HepG2 (cell line): Measurements from ENCODE around the gene APOC4. TPM values are rescaled to one million over a fixed set of nuclear protein-coding genes. Genes with fewer than 3 reads are reported as not detected.
A peak's percentile ranks its signal among the peaks of the same experiment; 100 is the strongest.

Experiments
- HOXD1 ChIP-seq: sonication (generic); formaldehyde crosslinking; IDR thresholded peaks from 2 replicates; pipeline ENCODE4 v1.5.0; 2020; ENCODE audit warnings: missing genetic modification reagents
- KDM3A ChIP-seq: IDR thresholded peaks from 2 replicates; pipeline ENCODE4 v1.6.1; 2018; ENCODE audit warnings: low read depth, missing compliant biosample characterization
- NCOA1 ChIP-seq: sonication (generic); formaldehyde crosslinking; IDR thresholded peaks from 2 replicates; pipeline ENCODE4 v1.9.0; 2021; ENCODE audit warnings: missing genetic modification reagents
- RARA ChIP-seq: IDR thresholded peaks from 2 replicates; pipeline ENCODE4 v1.6.1; 2016; ENCODE audit warnings: missing genetic modification reagents, missing compliant biosample characterization
- TOPORS ChIP-seq: sonication (generic); formaldehyde crosslinking; IDR thresholded peaks from 2 replicates; pipeline ENCODE4 v1.8.0; 2023; ENCODE audit warnings: mild to moderate bottlenecking, missing genetic modification reagents
- ZNF878 ChIP-seq: sonication (generic); formaldehyde crosslinking; IDR thresholded peaks from 2 replicates; pipeline ENCODE4 v1.8.1; 2023; ENCODE audit warnings: mild to moderate bottlenecking, missing genetic modification reagents, moderate library complexity
- polyA plus RNA-seq, 8 experiments: library from polyadenylated mRNA; depleted of rRNA in 3 of 8; stranded (reverse) in 7 of 8; unstranded in 1 of 8; fragments of >200 nt; fragmentation: Illumina TruSeq in 4 of 8; extraction: Trizol in 4 of 8; gene quantifications; 2 replicates each; pipeline versions ENCODE4 v1.2.1 to v1.2.3, GENCODE V29; 2011 to 2016; ENCODE audit warnings: low read depth in 4 of 8, missing spikeins in 1 of 8, mixed read lengths in 1 of 8; ENCODE audit not compliant: insufficient read depth in 1 of 8
- total RNA-seq, 5 experiments: library from RNA; depleted of rRNA; stranded (reverse); fragments of >200 nt; fragmentation: Illumina TruSeq; extraction: Trizol; gene quantifications; 2 replicates each; pipeline ENCODE4 v1.2.3, GENCODE V29; 2016; ENCODE audit warnings: low read depth in 1 of 5
- TF ChIP-seq, protein P1 (sequence below): sonication (generic); formaldehyde crosslinking; IDR thresholded peaks from 2 replicates; pipeline ENCODE4 v1.8.0; 2023; ENCODE audit warnings: mild to moderate bottlenecking, missing genetic modification reagents
- TF ChIP-seq, protein P2 (sequence below): sonication (generic); formaldehyde crosslinking; IDR thresholded peaks from 2 replicates; pipeline ENCODE4 v1.4.0; 2020; ENCODE audit warnings: mild to moderate bottlenecking, missing genetic modification reagents
- TF ChIP-seq, protein P3 (sequence below): sonication (generic); formaldehyde crosslinking; IDR thresholded peaks from 2 replicates; pipeline ENCODE4 v1.4.0; 2020; ENCODE audit warnings: missing genetic modification reagents, low read depth, mild to moderate bottlenecking, borderline replicate concordance

The APOC4 gene
- total and polyA plus RNA-seq, 2 of the 13 experiments (the other 11 are each of a cell fraction or from before 2014, with no cell fraction given) = 0.46 TPM; not detected in 1

DNA sequence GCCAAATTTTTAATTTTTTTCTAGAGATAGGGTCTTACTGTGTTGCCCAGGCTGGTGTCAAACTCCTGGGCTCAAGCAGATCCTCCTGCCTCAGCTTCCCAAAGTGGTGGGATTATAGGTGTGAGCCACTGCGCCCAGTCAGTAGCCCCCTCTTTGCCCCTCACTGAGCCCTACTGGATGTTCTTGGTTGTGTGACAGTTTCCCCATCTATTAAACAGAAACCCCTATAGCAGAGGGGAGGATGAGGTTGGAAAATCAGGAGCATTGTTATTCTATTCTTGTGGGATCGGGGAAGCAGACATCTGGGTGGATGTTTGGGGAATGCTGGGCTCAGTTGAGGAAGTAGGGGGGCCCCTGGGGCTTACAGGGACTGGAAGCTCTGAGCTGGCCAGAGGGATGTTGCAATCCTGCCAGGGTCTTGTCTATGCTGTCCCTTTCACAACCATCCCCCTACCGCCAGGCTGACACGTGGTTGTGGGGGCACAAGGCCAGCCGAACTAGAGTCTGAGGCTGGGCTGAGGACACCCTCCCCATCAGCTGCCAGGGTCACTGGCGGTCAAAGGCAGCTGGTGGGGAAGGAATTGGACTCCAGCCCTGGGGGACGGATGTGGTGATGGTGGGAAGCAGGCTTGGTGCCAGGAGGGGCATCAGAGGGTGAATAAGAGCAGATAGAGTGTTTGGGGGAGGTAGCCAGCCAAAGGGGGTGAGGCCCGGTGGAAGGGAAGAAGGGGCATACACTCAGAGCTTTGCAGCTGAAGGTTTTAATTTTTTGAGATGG, 16.7 kb upstream of the APOC4 start (continued):
- TF ChIP-seq, protein P1, sequence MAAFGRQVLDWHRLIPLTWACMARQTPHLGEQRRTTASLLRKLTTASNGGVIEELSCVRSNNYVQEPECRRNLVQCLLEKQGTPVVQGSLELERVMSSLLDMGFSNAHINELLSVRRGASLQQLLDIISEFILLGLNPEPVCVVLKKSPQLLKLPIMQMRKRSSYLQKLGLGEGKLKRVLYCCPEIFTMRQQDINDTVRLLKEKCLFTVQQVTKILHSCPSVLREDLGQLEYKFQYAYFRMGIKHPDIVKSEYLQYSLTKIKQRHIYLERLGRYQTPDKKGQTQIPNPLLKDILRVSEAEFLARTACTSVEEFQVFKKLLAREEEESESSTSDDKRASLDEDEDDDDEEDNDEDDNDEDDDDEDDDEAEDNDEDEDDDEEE (CRISPR knock-in tag) = peak; percentile 79
- TF ChIP-seq RARA (CRISPR knock-in tag) (peak; percentile 100), KDM3A (peak; percentile 99), ZNF878 (CRISPR knock-in tag) (peak; percentile 96), NCOA1 (peak; percentile 94; the same call in 1 of the 2 replicates), TOPORS (CRISPR knock-in tag) (no peak; the same call in 1 of the 2 replicates), HOXD1 (CRISPR knock-in tag) (peak; percentile 87; the same call in 1 of the 2 replicates)
- TF ChIP-seq, protein P2, sequence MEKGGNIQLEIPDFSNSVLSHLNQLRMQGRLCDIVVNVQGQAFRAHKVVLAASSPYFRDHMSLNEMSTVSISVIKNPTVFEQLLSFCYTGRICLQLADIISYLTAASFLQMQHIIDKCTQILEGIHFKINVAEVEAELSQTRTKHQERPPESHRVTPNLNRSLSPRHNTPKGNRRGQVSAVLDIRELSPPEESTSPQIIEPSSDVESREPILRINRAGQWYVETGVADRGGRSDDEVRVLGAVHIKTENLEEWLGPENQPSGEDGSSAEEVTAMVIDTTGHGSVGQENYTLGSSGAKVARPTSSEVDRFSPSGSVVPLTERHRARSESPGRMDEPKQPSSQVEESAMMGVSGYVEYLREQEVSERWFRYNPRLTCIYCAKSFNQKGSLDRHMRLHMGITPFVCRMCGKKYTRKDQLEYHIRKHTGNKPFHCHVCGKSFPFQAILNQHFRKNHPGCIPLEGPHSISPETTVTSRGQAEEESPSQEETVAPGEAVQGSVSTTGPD = peak; percentile 94
- TF ChIP-seq, protein P3, sequence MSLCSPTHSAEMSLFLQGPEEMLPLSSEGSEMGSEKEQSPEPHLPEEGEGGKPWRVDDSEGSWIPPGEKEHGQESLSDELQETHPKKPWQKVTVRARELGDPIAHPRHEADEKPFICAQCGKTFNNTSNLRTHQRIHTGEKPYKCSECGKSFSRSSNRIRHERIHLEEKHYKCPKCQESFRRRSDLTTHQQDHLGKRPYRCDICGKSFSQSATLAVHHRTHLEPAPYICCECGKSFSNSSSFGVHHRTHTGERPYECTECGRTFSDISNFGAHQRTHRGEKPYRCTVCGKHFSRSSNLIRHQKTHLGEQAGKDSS (CRISPR knock-in tag) = peak; percentile 93; the same call in 1 of the 2 replicates
- TF ChIP-seq, all 625 proteins: peak for 368
